ENCODE results near the gene FANCE. TPM values are rescaled to one million over a fixed set of nuclear protein-coding genes. Genes with fewer than 3 reads are reported as not detected.

The FANCE gene
- total and polyA plus RNA-seq, 2 donors (not counting 1 experiment from before 2014, with no cell fraction given): 9.2 to 12.8 TPM

DNA sequence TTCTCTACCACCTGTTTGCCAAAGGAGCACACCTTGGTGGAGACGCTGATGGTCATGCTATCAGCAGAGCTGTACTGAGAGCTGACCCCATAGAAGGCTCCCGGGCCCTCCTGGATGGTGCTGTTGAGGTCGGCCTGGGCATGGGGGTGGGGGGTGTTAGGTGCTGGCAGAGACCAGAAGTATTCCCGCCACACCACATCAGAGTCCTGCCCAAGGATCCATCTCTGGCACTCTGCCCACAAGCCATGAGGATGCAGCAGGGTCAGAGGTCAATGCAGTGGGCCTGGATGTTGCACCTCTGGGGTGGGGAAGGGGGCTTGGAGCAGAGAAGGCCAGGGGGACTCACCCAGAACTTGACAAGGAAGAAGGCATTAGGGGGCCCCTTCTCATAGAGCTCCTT is 23.4 kb downstream of the FANCE start:
- Histone ChIP-seq H3K36me3 (replicated peaks in 1 of 2; ENCODE audit: control extremely low read depth in 1 of 2, control insufficient read depth in 1 of 2, extremely low read depth in 1 of 2, insufficient read depth in 2 of 2, low read length in 1 of 2) (peaks cover 0 to 33% of the 10 kb centered on the region in 2 experiments), H3K9ac (ENCODE audit: low read length) (no peak overlapping the region), H3K4me2 (replicated peaks; ENCODE audit: low read depth, low read length, poor library complexity, severe bottlenecking) (no peak overlapping the region), H3K27ac (ENCODE audit: low read length in 2 of 2) (no peak overlapping the region), H3K79me2 (ENCODE audit: control insufficient read depth, insufficient read depth, low read length) (no peaks in the 10 kb centered on the region), H3K4me1 (ENCODE audit: control insufficient read depth in 2 of 2, insufficient read depth in 2 of 2, low read length in 2 of 2) (peaks cover under 1 to 7% of the 10 kb centered on the region in 2 donors), H4K20me1 (ENCODE audit: control insufficient read depth, insufficient read depth, low read length, poor library complexity, severe bottlenecking) (peaks cover 5% of the 10 kb centered on the region), H3K27me3 (replicated peaks in 1 of 4; ENCODE audit: control extremely low read depth in 1 of 4, control insufficient read depth in 3 of 4, insufficient read depth in 4 of 4, low read length in 3 of 4) (no peaks in the 10 kb centered on the region), H2AFZ (ENCODE audit: insufficient read depth, low read depth, low read length, poor library complexity, severe bottlenecking) (no peak overlapping the region), H3K4me3 (ENCODE audit: control extremely low read depth in 1 of 5, extremely low read depth in 1 of 5, insufficient read depth in 1 of 5, low read depth in 2 of 5, low read length in 4 of 5) (no peak overlapping the region), H3K9me3 (ENCODE audit: control extremely low read depth in 1 of 3, control insufficient read depth in 2 of 3, insufficient read depth in 1 of 3, low read length in 2 of 3) (no peaks in the 10 kb centered on the region)
- no peaks in the 10 kb centered on the region for H3K9me3 Mint-ChIP-seq (ENCODE audit: insufficient read depth)
- WGBS (ENCODE audit: insufficient coverage): 100% methylated on average over 3 of the region's 4 CpGs
- intact Hi-C loops (cut with micrococcal nuclease): no loop called here
- no peak overlapping the region for H3K27ac Mint-ChIP-seq
- H3K4me1 Mint-ChIP-seq: peaks cover 16% of the 10 kb centered on the region
- TF ChIP-seq, protein P1, sequence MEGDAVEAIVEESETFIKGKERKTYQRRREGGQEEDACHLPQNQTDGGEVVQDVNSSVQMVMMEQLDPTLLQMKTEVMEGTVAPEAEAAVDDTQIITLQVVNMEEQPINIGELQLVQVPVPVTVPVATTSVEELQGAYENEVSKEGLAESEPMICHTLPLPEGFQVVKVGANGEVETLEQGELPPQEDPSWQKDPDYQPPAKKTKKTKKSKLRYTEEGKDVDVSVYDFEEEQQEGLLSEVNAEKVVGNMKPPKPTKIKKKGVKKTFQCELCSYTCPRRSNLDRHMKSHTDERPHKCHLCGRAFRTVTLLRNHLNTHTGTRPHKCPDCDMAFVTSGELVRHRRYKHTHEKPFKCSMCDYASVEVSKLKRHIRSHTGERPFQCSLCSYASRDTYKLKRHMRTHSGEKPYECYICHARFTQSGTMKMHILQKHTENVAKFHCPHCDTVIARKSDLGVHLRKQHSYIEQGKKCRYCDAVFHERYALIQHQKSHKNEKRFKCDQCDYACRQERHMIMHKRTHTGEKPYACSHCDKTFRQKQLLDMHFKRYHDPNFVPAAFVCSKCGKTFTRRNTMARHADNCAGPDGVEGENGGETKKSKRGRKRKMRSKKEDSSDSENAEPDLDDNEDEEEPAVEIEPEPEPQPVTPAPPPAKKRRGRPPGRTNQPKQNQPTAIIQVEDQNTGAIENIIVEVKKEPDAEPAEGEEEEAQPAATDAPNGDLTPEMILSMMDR (IDR thresholded peaks at IDR 0.05): no peak
- no peak for TF ChIP-seq EZH2 (IDR thresholded peaks at IDR 0.05; ENCODE audit: borderline replicate concordance, insufficient read depth, low read depth, low read length, poor library complexity, severe bottlenecking)
- ATAC-seq (ENCODE audit: low read depth): no peak
- no peak for DNase-seq
- no peak overlapping the region for H3K4me3 Mint-ChIP-seq
- CTCF ChIA-PET: no interaction called here
- POLR2A ChIA-PET: no interaction called here
- no peaks in the 10 kb centered on the region for H3K27me3 Mint-ChIP-seq

DNA sequence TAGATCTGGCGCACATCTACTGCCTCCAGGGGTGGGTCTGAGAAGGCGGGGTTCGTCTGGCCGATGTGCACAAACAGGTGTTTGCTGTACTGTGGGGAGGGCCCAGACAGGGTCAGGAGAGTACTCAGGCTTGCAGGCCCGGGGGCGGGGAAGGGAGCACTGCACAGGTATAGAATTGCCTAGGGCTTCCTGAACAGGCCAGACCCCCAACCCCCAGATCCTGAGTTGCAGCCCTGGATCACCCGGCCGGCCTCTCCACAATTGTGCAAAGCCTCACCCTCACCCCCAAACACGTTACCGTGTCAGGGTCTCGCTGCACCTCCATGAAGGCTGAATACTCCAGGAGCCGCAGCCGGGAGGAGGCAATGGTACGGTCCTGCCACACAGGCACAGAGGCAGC is 23.9 kb downstream of the FANCE start:
- peaks cover 0 to 28% of the 10 kb centered on the region in 2 experiments for H3K36me3 ChIP-seq (replicated peaks in 1 of 2; ENCODE audit: control extremely low read depth in 1 of 2, control insufficient read depth in 1 of 2, extremely low read depth in 1 of 2, insufficient read depth in 2 of 2, low read length in 1 of 2)
- WGBS (ENCODE audit: insufficient coverage): 93% methylated on average over 14 of the region's 14 CpGs

More for the DNA sequence above, 23.9 kb downstream of the FANCE start:
- H3K9me3 ChIP-seq (ENCODE audit: control extremely low read depth in 1 of 3, control insufficient read depth in 2 of 3, insufficient read depth in 1 of 3, low read length in 2 of 3): no peaks in the 10 kb centered on the region
- Mint-ChIP-seq H3K27me3 (no peaks in the 10 kb centered on the region), H3K4me3 (no peak overlapping the region), H3K27ac (no peak overlapping the region), H3K4me1 (peaks cover 12% of the 10 kb centered on the region), H3K9me3 (ENCODE audit: insufficient read depth) (no peaks in the 10 kb centered on the region)
- POLR2A ChIA-PET: no interaction called here
- peaks cover under 1% of the 10 kb centered on the region for H4K20me1 ChIP-seq (ENCODE audit: control insufficient read depth, insufficient read depth, low read length, poor library complexity, severe bottlenecking)
- H3K4me2 ChIP-seq (replicated peaks; ENCODE audit: low read depth, low read length, poor library complexity, severe bottlenecking): no peak overlapping the region
- intact Hi-C loops (cut with micrococcal nuclease): no loop called here
- no peaks in the 10 kb centered on the region for H3K27me3 ChIP-seq (replicated peaks in 1 of 4; ENCODE audit: control extremely low read depth in 1 of 4, control insufficient read depth in 3 of 4, insufficient read depth in 4 of 4, low read length in 3 of 4)
- H3K4me1 ChIP-seq (ENCODE audit: control insufficient read depth in 2 of 2, insufficient read depth in 2 of 2, low read length in 2 of 2): peaks cover 0 to 4% of the 10 kb centered on the region in 2 donors
- ATAC-seq (ENCODE audit: low read depth) (no peak), DNase-seq (no peak)
- H2AFZ ChIP-seq (ENCODE audit: insufficient read depth, low read depth, low read length, poor library complexity, severe bottlenecking): no peak overlapping the region
- no peak overlapping the region for H3K27ac ChIP-seq (ENCODE audit: low read length in 2 of 2)
- no peak overlapping the region for H3K9ac ChIP-seq (ENCODE audit: low read length)
- H3K4me3 ChIP-seq (ENCODE audit: control extremely low read depth in 1 of 5, extremely low read depth in 1 of 5, insufficient read depth in 1 of 5, low read depth in 2 of 5, low read length in 4 of 5): no peak overlapping the region
- CTCF ChIA-PET: no interaction called here
- H3K79me2 ChIP-seq (ENCODE audit: control insufficient read depth, insufficient read depth, low read length): no peaks in the 10 kb centered on the region
- no peak for TF ChIP-seq EZH2 (IDR thresholded peaks at IDR 0.05; ENCODE audit: borderline replicate concordance, insufficient read depth, low read depth, low read length, poor library complexity, severe bottlenecking)
- TF ChIP-seq, protein P1 (IDR thresholded peaks at IDR 0.05): no peak

All from B cell (primary cell).